GM10266 (cell line): ENCODE measurements around the gene TTC28.
"Not testable (repeated sequence)": the region's sequence is repeated elsewhere in the genome, so short reads cannot be mapped to it uniquely, and the experiment has no call there.

Experiments used
- DNase-seq: peaks from one replicate; pipeline ENCODE4 v3.0.0; 2012; ENCODE audit errors: extremely low spot score
- CTCF ChIP-seq: IDR thresholded peaks from 2 replicates; pipeline ENCODE4 v1.5.1; 2012; ENCODE audit warnings: mild to moderate bottlenecking, low read depth; ENCODE audit not compliant: control insufficient read depth, insufficient read depth; ENCODE audit errors: missing control alignments

The TTC28 gene

DNA sequence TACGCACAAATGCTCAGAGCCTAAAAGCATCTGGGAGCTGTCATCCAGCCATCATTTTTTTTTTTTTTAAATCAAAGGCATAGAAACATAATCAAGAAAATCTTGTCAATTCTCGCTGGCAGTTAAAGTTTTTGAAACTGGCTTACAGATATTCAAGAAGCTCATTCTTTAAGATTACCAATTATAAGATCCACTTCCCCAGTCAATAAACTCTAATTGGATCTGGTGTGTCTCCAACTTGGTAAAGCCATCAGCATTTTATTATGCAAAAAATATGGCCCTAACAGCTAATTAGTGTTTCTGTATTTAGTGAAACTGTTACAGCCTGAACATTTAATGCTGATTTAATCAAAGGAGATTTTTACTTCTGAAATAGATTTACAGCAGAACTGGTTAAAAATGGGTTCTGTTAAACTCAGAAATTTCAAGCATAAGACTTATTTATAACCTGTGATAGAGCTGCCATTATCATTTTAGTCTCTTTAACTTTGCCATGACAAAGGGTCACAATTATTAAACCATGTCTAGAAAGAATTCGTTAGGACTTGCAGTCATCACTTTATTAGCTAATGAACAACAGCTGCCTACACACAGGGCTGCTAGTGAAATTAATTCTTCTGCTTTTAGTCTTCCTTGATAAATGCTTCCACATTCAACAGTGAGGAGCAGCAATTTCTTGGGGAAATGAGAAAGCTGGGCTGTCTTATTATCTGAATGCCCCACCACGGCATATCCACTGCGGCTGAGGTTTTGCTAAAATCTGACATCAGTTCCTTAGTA lies 584.1 kb downstream of the TTC28 start:
- no peak for TF ChIP-seq CTCF
- DNase-seq, result no peak

DNA sequence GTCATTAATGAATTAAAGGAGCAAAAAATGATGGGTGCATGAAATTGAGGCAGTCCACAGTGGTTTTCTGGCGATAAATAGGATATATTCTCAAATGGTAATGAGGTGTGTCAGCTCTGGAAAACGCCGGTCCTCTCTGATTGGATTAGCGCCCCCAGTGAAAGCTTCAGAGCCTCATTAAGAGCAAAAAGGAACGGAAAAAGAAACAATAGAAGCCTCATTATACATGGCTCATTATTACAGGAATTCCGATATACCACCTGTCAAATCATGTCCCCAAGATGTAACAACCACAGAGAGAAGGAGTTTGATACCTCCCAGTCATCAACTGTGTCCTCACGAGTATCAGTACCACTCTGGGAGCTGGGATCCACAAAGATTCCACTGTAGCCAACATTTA lies 584.9 kb downstream of the TTC28 start:
- DNase-seq, result no peak
- TF ChIP-seq CTCF, result no peak

- no peak for DNase-seq
- no peak for TF ChIP-seq CTCF
Measured at GRCh38 chr22:28093711-28094110, 585.9 kb downstream of the TTC28 start.

DNA sequence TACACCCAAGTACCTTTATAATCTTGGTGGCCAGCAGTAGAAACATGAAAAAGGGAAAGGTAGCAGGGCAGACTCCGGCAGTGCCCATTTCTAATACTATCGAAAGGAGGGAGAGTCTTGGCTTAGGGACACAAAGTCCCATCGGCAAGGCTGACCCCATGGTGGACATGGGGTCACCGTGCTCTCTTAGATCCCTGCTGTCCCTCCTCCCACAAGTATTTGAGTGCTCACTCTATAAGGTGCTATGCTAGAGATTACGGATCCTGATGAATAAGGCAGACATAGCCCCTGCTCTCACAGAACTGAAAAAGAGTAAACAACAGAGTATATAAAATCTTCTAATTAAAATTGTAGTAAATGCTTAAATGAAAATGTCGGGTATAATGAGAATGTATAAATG lies 588.2 kb downstream of the TTC28 start:
- no peak for DNase-seq

DNA sequence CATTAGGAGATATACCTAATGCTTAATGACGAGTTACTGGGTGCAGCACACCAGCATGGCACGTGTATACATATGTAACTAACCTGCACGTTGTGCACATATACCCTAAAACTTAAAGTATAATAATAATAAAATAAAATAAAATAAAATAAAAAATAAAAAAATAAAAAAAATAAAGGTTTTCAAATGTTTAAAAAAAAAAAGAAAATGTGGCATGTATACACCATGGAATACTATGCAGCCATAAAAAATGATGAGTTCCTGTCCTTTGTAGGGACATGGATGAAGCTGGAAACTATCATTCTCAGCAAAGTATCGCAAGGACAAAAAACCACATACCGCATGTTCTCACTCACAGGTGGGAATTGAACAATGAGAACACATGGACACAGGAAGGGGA lies 590.1 kb downstream of the TTC28 start:
- DNase-seq, result not testable (repeated sequence)

More for the DNA sequence above, 588.2 kb downstream of the TTC28 start:
- no peak for TF ChIP-seq CTCF

DNA sequence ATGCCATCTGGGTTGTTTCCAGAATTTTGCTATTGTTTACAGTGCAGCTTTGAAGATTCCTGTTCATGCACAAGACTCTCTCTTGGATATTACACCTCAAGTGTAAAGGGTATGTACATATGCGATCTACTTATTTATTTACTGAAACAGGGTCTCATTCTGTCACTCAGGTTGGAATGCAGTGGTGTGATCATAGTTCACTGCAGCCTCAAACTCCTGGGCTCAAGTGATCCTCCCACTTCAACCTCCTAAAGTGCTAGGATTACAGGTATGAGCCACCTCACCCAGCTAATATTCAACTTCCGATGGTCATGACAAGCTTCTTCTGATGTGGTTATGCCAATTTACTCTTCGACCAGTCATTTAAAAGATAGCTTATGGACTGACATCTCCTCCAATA lies 602.5 kb downstream of the TTC28 start:
- no peak for DNase-seq
- TF ChIP-seq CTCF, result no peak

GRCh38 chr22:28075358-28075981 lies 604.2 kb downstream of the TTC28 start:
- no peak for TF ChIP-seq CTCF
- no peak for DNase-seq

DNA sequence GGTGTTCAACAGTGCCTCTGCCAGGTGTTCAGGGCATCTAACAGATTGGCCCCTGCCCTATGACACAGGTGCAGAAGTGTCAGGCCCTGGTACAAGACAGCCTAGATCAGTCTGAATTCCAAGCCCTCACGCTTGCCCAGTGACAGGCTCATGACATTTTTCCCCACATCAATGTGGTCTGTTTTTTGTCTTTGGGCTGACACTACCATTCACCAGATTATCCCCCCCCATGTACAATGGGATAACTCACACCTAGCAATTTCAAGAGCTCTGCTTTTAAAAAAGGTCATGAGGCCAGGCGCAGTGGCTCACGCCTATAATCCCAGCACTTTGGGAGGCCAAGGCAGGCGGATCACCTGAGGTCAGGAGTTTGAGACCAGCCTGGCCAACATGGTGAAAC lies 605.1 kb downstream of the TTC28 start:
- DNase-seq, result no peak
- TF ChIP-seq CTCF, result no peak
